Skeletal muscle cell (primary cell): ENCODE data around the gene TMEM106A.
A peak's percentile ranks its signal among the peaks of the same experiment; 100 is the strongest.
"Not testable (repeated sequence)": the region's sequence is repeated elsewhere in the genome, so short reads cannot be mapped to it uniquely, and the experiment has no call there.

Source experiments
- DNase-seq: peaks from one replicate; pipeline ENCODE4 v3.0.0-alpha.2; 2010; ENCODE audit warnings: low read depth
- H3K4me3 ChIP-seq: 2 replicates; pipeline ENCODE4 v1.5.1; 2011; ENCODE audit warnings: low read depth, mild to moderate bottlenecking, control low read depth, low read length, moderate library complexity

Gene TMEM106A

GRCh38 chr17:43212641-43213490 is 1.2 kb downstream of the TMEM106A start:
- peak overlapping the region; percentile 76 for H3K4me3 ChIP-seq
- no peak for DNase-seq

- DNase-seq, result no peak
- H3K4me3 ChIP-seq, result no peak overlapping the region
These were observed 1.9 kb downstream of the TMEM106A start for GRCh38 chr17:43213545-43213944.

GRCh38 chr17:43215341-43215740 is 3.7 kb downstream of the TMEM106A start:
- H3K4me3 ChIP-seq, result no peak overlapping the region
- DNase-seq, result no peak

- H3K4me3 ChIP-seq, result no peak overlapping the region
- no peak for DNase-seq
These were observed 4.7 kb downstream of the TMEM106A start for GRCh38 chr17:43216369-43216761.

- DNase-seq, result no peak
- no peak overlapping the region for H3K4me3 ChIP-seq
These were observed 5.3 kb downstream of the TMEM106A start for GRCh38 chr17:43216762-43217613.

- no peak overlapping the region for H3K4me3 ChIP-seq
- no peak for DNase-seq
These were observed 6.0 kb downstream of the TMEM106A start for GRCh38 chr17:43217614-43218087.

- no peak overlapping the region for H3K4me3 ChIP-seq
- DNase-seq, result no peak
These were observed 7.3 kb downstream of the TMEM106A start for GRCh38 chr17:43219001-43219400.

- DNase-seq, result no peak
- H3K4me3 ChIP-seq, result no peak overlapping the region
These were observed 8.2 kb downstream of the TMEM106A start for GRCh38 chr17:43219746-43220380.

- H3K4me3 ChIP-seq, result no peak overlapping the region
- no peak for DNase-seq
These were observed 8.9 kb downstream of the TMEM106A start for GRCh38 chr17:43220511-43221125.

- H3K4me3 ChIP-seq, result no peak overlapping the region
- DNase-seq, result no peak
These were observed 12.6 kb downstream of the TMEM106A start for GRCh38 chr17:43224146-43224705.

GRCh38 chr17:43226393-43226792 is 14.7 kb downstream of the TMEM106A start:
- no peak overlapping the region for H3K4me3 ChIP-seq
- no peak for DNase-seq

GRCh38 chr17:43228020-43228782 is 16.5 kb downstream of the TMEM106A start, which contains the start of gene CCDC200:
Gene CCDC200, minus strand, starts transcription at chr17:43228623. Its CDS starts 69 bp downstream, at chr17:43228554.
- DNase-seq, H3K4me3 ChIP-seq: not testable (repeated sequence)

GRCh38 chr17:43231205-43232020 is 19.7 kb downstream of the TMEM106A start:
- not testable (repeated sequence) for DNase-seq, H3K4me3 ChIP-seq

GRCh38 chr17:43232021-43232699 is 20.5 kb downstream of the TMEM106A start:
- H3K4me3 ChIP-seq, DNase-seq: not testable (repeated sequence)

- DNase-seq, H3K4me3 ChIP-seq: not testable (repeated sequence)
These were observed 21.6 kb downstream of the TMEM106A start for GRCh38 chr17:43233263-43233662.

- H3K4me3 ChIP-seq, DNase-seq: not testable (repeated sequence)
These were observed 22.2 kb downstream of the TMEM106A start, which contains the start of gene RNU2-1 for GRCh38 chr17:43233877-43234276. Gene RNU2-1, minus strand, starts transcription at chr17:43233977.

GRCh38 chr17:43239597-43239996 is 27.9 kb downstream of the TMEM106A start:
- not testable (repeated sequence) for DNase-seq, H3K4me3 ChIP-seq
